NCI-H2081 treated with DMSO at 0.1 percent for 48 hours (cell line): Measurements from ENCODE around the gene CEBPG.

Experiments
- DNase-seq: peaks from one replicate; lab custom pipeline; 2025; lab: John Stamatoyannopoulos, UW

CEBPG gene

DNA sequence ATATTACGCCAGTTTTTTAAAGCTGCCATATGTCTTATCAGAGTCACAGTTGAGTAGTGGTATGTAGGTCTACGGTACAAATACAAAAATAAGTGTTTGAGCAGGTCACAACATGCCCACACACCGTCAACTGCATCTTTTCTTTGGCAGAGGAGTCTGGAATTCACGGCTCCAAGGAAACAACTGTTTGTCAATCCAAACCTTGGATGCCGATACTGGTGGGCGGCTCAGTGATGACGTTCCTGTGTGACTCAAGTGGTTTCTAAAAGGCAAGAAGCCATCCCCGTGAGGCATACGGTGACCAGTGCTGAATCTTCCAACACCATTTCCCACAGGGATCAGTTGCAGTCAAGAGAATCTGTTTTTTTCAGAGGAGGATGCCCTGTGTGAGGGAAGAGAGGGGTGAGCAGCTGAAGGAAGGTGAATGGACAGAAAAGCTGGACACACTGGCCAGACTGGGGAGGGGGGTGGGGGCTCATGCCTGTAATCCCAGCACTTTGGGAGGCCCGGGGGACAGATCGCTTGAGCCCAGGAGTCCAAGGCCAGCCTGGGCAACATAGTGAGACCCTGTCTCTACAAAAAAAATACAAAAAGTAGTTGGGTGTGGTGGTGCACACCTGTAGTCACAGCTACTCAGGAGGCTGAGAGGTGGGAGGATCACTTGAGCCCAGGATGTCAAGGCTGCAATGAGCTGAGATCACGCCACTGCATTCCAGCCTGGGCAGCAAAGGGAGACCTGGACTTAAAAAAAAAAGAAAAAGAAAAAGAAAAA lies 22.8 kb upstream of the CEBPG start:
- DNase-seq, result no peak

DNA sequence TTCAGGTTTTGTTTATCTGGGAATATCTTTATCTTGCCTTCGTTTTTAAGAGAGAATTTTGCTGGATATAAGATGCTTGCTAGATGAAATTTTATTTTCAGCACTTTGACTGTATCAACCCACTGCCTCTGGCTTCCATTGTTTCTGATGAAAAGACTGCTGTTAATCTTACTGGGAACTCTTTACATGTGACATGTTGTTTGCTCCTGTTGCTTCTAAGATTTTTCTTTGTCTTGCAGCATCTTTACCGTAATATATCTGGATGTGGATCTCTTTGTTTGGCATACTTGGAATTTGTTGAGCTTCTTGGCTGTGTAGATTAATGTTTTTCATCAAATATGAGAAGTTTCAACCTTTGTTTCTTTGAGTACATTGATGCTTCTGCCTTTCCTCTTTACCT lies 18.0 kb upstream of the CEBPG start:
- DNase-seq, result no peak

DNA sequence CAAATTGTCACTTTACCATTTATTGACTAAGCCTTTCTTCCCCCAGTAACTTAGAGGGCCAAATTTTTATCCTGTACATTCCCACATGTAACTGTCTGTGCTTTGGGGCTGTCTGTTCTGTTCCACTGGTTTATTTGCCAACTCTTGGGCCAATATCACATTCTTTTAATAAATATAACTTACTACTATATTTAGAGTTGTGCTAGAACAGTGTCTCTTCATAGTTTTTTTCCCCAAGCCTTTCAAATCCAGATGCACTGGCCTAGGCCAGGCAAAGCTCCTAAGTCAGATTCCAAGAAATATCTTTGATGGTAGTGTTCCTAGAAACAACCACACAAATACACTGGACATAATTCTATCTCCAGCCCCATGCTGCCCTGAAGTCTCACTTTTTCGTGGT lies 16.0 kb upstream of the CEBPG start:
- DNase-seq, result no peak

DNA sequence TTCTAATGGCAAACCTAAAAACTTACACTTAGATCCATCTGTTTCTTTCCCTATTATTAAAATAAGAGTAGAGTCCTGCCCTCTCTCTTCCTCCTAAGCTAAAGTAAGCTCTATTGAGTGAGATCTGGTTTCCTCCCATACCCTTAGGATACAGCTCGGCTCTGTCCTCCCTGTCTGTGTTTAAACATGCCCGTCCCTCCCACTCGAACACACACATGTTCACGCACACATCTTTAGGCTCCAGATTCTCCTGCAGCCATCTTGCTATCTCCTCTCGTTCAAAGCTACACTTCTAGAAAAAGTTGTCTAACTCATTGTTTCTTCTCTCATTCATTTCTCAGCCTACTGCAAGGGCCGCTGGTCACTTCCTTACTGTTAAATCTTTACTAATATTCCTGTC lies 15.1 kb upstream of the CEBPG start:
- no peak for DNase-seq

DNA sequence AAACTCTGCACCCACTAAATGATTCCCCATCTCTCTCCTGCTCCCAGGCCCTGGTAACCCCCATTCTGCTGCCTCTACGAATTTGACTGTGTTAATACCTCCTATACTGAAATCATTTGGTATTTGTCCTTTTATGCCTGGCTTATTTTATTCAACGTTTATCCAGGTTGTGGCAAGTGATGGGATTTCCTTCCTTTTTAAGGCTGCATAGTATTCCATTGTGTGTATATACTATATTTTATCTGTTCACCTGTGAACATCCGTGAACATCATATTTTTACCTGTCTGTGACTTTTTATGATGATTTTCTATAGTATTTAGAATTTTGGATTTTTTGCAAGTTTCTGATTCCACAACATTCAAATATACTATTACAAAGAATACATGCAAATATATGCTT lies 13.9 kb upstream of the CEBPG start:
- no peak for DNase-seq

DNA sequence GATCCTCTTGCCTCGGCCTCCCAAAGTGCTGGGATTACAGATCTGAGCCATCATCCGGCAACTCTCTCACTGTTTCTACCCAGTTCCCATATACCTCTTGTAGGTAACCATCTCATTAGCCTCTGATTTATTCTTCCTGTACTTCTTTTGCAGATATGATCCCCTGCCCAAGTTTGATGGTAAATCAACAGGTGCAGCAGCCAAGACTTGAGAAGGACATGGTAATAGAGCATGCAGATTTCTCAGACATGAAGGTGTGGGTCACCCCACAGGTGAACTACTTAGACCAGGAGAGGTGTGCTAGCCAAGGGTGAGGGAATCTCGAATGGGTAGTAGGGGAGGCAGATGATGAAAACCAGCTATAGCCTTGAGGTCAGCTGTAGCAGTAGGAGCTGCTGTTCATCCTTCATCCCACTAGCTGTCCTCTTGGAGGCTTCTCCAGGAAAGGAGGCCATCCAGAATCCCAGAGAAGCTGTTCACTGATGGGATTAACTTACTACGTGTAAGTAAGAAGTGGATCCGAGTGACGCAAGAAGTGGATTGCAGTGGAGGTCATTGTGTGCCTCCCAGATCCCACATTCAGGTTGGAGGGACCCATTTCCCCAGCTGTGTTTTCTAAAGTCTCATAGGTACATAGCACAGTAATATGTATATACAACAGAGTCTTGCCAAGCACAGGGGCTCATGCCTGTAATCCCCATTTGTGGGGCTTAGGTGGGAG lies 10.8 kb upstream of the CEBPG start:
- DNase-seq, result no peak

DNA sequence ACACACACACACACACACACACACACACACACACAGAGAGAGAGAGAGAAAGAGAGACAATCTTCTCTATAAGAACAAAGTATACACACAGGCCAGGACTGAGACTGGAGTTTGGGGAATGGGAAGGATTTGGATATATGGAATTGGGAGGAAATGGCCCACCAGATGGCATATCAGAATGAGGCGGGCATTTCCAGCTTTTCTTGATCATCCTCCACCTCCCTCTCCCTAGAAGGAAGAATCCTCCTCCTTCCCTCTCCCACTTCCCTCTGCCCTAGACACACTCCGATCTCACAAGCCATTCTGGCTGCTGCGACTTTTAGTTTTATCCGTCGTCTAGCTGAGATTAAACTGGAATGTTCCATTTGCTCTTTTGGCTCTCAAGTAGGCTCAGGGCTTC lies 10.0 kb upstream of the CEBPG start:
- DNase-seq, result no peak

DNA sequence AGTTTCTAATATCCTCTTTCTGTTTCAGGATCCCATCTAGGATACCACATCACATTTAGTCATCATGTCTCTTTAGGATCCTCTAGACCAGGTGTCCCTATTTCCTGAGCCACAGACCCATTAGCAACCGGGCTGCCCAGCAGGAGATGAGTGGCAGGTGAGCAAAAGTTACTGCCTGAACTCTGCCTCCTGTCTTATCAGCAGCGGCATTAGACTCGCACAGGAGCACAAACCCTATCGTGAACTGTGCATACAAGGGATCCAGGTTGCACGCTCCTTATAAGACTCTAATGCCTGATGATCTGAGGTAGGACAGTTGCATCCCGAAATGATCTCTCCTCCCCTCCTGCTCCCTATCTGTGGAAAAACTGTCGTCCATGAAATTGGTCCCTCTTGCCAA lies 7.8 kb upstream of the CEBPG start:
- DNase-seq, result no peak

DNA sequence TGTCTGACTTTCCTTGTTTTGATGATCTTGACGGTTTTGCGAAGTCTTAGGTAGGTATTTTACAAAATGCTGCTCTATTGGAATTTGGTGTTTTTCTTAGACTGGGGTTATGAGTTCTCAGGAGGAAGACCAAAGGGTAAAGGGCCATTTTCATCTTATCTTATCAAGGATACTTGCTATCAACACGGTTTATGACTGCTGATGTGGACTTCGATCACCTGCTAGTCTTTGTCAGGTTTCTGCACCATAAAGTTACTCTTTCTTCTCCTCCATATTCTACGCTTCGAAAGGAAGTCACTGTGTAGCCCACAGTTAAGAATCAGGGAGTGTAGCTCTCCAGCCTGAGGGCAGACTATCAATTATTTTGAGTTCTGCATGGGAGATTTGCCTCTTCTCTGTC lies 7.4 kb upstream of the CEBPG start:
- DNase-seq, result no peak

DNA sequence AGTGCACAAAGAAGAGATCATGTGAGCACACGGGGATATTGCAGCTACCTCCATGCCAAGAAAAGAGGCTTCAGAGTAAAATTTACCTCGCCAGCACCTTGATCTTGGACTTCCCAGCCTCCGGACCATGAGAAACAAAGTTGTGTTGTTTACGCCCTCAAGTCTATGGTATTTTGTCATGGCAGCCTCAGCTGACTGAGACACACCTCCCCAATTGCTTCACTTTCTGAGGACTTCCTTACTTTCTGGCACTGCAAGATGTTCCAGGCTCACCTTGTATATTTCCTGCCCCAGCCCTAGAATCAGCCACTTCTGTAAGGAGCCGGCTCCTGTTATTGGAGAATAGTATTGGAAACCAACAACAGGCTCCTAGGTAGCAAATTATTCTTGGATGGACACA lies 6.6 kb upstream of the CEBPG start:
- DNase-seq, result no peak

DNA sequence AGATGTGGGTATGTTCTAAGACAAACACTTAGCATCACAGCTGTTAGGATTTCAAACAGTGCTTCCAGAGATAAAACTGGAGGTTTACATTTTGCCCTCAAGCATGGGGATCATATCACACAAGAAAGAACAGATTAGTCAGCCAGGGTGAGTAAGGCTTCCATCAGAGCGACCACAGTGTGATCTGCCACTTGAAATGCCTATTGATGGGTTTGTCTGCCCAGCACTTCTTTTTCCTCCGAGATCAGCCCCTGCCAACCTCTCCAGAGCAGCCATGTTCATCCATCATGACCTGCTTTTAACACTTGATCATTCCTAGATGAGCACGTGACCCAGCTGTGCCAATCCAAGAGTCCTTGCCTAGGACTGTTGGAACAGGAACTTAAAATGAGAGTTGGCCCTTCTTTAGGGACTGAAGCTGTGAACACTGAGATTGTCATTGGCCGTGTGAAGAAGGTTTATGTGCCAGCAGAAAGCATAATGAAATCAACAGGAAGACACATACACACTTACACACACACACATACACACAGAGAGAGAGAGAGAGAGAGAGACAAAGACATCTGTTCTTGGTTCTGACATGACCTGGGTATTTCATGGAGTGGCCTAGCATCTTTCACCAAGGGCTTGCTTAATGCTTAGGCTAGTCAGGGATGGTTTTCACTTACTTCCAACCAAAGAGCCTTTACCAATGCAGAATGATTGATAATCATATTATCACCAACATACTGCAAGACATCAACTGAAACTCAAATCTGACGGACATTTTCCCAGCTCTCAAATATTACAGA lies 5.2 kb upstream of the CEBPG start:
- DNase-seq, result no peak

DNA sequence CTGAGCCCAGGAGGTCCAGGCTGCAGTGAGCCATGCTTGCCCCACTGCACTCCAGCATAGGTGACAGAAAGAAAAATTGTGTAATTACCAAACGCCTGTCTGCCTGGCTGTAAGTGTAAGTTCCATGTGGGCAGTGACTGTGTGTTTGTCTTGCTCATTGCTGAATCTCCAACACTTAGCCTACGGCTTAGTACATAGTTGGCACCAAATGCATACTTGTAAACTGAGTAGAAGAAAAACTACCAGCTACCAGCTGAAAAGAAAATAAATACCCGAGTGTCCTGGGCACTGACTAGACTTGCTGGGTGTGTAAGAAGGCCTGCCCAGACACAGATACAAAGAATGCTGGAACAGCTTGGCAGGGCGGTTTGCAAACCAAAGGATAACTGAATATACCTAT lies 2.7 kb upstream of the CEBPG start:
- DNase-seq, result no peak

DNA sequence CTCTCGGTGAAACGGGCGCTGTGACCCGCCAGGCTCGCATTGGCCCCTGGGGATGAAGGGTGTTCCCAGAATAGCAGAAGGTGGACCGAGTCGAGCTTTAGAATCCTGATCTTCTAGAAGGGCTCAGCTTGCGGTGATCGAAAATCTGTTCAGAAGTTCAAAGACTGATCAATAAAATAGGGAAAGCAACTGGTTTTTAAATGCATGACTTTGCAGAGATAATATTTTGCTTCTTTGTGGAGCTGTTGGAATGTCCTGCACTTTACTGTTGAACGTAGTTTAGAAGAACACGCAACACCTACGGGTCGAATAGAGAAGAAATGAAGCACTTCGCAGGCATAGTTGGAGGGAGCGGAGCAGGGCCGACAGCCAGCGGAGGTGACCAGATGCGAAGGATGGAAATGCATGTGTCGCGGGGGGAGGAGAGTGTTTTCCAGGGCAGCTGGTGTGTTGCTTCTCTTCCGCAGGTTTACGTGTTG lies 766 bp downstream of the CEBPG start:
- no peak for DNase-seq

DNA sequence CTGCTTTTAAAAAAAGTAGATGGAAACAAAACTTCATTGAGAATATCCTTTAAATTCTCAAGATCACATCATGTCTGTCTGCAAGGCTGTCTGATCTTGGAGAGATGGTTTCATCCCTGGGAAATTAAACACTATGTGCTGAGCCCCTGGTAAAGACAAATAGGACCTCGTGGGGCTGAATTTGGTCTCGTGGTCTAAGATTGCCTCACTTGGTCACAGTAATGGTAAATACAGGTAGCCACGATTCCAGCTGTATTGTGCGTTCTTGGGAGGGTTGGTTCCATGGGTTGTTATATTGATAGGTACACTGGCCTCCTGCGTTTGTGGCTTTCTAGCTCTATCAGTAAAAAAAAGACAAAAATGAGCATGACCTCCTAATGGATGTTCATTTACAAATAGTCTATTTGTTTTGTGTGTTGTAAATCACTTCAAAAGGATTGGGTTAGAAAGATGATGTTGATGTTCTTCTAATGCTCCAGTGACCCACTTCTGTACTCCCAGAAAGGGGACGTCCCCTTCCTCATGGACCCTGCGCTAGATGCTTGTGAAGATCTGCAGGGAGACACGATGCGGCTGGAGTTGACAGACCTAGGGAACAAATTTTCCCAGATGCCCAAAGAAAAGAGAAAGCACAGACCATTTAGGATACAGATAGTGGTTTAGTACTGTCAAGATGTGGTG lies 1.8 kb downstream of the CEBPG start:
- no peak for DNase-seq

DNA sequence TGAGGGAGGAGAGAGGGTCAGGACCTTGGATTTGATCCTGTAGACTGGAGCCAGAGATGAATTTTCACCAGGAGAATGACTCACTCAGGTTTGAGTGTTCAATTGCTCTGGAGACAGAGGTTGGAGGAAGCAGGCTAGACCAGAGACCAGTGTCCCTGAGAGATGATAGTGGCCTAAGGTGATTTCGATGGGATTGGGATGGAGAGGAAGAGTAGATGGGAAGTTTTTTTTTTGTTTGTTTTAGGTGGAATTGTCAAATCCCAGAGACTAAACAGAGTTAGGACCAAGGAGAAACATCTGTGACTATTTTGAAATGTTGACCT lies 2.3 kb downstream of the CEBPG start:
- DNase-seq, result no peak

DNA sequence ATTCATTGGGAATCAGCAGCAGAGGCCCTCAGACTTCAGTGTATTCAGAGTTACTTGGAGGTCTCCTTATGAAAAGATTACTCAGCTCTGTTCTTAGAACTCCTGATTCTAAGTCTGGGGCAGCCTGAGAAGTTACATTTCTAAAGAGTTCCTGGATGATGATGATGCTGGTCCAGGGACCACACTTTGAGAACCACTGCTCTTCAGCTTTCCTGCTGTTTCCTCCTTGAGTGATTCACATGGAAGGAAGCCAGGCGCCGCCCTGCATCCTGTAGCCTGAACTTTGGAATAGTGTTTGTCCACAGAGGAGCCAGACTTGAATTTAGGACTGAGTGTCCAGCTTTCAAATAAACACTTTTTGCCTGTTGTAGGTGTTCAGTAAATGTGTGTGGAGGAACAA lies 2.9 kb downstream of the CEBPG start:
- DNase-seq, result no peak

DNA sequence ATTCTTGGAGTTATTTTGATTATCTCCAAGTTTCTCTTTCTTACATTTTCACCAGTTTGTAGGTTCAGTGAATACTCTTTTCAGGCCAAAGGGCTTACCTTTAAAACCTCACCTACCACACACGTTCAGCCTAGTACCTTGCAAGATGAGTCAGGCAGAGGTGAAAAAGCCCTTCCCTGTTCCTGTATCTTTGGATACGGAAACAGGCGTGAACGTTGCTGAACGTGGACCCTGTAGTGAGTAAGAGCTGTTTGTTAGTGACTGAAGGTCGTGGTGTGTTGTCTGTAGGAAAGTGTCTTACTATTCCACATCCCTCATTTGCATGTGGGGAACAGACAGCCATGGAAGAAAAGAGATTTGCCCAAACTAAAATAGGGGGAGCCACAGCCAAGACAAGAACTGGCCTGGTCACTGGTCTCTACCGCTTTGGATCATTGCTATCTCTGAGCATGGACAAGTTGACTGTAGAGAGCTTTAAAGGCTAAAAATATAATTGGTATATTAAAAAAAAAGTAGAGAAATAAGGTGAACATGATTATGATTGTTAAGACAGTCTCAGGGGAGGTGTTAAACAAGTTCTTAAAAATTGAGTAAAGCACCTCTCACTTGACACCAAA lies 3.5 kb downstream of the CEBPG start:
- DNase-seq, result no peak

DNA sequence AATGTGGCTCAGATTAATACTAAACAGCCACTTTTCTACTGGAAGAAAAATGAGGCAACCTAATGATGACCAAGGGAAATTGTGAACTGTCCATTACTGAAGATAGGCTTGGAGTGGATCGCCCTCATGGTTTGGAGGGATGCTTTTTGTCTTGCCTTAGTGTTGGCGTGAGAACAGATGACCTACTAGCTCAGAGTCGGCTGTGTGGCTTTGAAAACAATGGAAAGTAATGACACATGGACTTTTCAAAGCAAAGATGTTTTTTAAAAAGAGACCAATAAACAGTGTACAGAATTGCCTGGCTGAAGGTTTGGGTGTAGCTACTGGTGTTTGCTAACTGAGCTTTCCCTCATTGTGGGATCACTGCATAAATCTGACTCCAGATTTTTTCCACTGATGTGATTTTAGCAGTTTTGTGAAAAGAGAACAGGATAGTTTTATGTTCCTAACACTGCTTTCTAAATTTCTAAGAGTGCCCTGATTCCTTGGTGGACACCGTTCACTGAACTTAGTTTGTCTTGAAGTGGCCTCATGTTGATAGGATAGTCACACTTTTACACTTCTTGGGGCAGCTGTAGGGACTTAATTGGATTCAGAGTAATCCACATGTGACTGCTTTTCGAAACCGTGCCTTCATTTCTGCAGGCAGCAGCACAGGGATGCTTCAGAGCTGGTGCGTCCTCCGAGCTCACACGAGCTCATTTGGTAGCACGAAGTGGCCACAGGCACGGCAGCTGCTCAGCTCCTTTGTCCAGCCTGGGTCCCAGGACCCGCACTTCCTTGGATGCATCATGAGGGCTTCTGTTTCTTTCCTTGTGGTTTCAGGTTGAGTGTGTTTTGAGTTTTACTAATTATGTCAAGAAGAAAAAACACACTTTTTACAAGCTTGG lies 4.3 kb downstream of the CEBPG start:
- DNase-seq, result no peak

DNA sequence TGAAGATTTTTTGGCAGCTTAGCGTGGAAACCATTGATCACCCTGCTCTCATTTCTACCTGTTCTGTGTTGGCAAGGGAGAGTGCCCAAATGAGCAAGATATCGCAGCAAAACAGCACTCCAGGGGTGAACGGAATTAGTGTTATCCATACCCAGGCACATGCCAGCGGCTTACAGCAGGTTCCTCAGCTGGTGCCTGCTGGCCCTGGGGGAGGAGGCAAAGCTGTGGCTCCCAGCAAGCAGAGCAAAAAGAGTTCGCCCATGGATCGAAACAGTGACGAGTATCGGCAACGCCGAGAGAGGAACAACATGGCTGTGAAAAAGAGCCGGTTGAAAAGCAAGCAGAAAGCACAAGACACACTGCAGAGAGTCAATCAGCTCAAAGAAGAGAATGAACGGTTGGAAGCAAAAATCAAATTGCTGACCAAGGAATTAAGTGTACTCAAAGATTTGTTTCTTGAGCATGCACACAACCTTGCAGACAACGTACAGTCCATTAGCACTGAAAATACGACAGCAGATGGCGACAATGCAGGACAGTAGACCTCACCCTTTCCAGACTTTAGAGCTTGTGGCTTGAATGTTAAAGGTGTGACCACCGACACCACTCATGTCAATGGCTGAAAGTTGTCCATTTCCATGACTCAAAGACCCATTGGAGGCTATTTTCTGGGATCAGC lies 5.8 kb downstream of the CEBPG start:
- DNase-seq, result no peak

DNA sequence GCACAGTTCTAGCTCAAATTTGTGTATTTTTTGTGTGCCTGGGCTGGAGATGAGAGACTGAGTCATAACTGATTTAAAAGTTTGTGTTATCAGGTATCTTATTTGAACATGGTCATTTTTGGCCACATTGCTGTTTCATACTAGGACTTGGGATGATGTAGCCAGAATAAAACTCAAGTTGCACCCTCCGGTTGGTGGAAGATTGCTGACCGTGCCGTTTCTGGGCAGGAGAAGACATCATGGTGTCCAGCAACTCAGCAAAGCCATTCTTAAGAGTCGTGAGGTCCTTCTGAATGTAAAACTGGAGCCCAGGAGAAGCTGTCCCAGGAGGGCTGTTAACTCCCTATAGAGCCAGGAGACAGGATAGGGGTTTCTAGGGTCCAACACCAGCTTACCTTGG lies 7.6 kb downstream of the CEBPG start:
- DNase-seq, result no peak
